LNCAP (cell line): ENCODE data around the gene RNU6-7.

Experiments
- TF ChIP-seq, protein P1 (sequence below): fragments of 450-650 bp; IDR thresholded peaks from 2 replicates; pipeline ENCODE4 v1.5.1; 2017; ENCODE audit warnings: mild to moderate bottlenecking

Gene RNU6-7

DNA sequence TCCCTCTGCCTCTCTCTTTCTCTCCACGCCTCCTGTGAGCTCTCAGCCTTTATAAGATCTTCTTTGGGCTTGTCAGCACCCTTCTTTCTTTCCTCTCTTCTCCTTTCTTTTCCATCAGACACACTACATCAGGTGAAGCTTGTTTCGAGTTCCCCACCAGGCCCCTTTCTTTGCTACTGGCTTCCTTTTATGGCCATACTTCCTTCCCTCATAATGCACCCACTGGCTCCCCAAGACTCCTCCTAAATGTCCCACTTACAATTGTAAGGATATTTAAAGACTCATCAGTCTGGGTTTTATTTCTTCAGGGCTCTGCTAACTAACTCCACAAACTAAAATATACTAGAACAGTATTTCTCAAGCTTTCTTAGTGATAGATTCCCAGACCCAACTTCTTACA lies 4.7 kb downstream of the RNU6-7 start:
- TF ChIP-seq, protein P1, sequence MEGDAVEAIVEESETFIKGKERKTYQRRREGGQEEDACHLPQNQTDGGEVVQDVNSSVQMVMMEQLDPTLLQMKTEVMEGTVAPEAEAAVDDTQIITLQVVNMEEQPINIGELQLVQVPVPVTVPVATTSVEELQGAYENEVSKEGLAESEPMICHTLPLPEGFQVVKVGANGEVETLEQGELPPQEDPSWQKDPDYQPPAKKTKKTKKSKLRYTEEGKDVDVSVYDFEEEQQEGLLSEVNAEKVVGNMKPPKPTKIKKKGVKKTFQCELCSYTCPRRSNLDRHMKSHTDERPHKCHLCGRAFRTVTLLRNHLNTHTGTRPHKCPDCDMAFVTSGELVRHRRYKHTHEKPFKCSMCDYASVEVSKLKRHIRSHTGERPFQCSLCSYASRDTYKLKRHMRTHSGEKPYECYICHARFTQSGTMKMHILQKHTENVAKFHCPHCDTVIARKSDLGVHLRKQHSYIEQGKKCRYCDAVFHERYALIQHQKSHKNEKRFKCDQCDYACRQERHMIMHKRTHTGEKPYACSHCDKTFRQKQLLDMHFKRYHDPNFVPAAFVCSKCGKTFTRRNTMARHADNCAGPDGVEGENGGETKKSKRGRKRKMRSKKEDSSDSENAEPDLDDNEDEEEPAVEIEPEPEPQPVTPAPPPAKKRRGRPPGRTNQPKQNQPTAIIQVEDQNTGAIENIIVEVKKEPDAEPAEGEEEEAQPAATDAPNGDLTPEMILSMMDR: no peak

DNA sequence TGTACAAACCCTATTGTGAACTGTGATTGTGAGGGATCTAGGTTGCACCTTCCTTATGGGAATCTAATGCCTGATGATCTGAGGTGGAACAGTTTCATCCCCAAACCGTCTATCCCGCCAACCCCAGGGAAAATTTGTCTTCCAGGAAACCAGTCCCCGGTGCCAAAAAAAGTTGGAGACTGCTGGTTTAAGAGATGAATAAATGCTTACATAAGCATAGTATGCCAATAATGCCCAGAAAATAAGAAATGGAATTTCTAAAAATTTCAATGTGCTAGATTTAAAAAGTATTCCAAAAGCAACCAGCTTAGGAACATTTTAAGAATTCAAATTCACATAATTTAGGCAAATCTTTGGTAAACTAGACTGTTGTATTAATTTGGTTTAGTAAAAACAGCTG lies 6.6 kb downstream of the RNU6-7 start:
- TF ChIP-seq, protein P1: no peak

DNA sequence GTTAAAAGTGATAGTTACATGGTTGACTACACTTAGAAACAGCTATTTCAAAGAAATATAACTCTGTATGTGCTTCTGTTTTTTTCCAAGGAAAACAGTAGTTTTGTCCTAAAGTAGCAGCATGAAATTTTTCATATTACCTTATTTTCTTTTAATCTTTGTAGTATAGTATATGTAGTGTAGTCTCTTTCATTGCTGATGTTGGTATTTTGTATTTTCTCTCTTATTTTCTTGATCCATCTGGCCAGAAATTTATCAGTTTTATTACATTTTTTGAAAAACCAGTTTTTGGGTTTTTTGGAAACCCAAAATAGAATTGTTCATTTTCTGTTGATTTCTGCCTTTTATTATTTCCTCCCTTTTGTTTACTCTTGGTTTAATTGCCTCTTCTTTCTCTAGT lies 7.6 kb downstream of the RNU6-7 start:
- TF ChIP-seq, protein P1: no peak

DNA sequence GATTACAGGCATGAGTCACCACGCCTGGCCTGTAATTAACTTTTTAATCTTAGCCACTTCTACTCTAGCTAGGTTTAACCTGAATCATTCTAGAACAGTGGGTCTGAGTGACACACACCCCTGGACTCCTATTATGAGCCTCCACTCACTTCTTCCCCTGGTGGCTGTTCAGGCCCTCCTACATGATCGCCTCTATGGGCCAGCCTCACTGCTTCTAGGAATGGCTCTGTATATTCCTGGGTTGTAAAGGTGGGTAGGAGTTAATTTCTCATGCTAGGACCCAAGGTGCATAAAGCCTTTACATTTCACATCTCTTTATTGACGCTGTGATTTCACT lies 9.2 kb downstream of the RNU6-7 start:
- TF ChIP-seq, protein P1: no peak

DNA sequence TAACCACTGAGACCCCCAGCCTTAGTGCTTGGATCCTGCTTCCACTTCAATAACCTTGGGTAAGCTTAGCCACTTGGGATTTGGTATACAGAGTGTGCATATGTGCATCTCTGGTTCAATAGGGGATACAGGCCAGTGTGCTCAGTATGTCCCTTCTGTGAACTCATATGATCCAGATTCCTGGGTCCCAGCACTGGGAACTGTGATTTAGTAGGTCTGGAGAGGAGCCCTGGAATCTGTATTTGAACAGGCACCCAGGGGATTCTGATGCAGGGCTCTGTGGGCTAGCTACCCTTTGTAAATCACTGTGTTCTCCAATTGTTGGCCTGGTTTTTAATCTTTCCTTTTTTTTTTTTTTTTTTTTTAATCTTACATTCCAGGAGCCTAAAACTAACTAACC lies 11.0 kb downstream of the RNU6-7 start:
- TF ChIP-seq, protein P1: no peak

DNA sequence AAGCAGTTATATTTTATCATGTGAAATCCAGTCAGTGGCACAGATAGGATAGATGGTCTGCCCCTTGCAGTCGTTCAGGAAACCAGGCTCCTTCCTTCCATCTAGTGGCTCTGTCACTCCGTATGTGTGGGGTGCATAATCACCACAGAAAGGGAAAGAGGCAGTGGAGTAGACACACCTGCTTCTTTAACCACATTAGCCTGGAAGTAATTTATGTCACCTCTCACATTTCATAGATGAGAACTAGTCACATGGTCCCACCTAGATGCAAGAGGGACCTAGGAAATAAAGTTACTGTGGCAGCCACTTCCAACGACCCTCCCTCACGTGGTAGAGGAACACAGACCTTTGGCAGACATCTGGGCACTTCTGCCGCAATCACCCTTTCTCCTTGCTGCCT lies 15.5 kb downstream of the RNU6-7 start:
- TF ChIP-seq, protein P1: no peak

DNA sequence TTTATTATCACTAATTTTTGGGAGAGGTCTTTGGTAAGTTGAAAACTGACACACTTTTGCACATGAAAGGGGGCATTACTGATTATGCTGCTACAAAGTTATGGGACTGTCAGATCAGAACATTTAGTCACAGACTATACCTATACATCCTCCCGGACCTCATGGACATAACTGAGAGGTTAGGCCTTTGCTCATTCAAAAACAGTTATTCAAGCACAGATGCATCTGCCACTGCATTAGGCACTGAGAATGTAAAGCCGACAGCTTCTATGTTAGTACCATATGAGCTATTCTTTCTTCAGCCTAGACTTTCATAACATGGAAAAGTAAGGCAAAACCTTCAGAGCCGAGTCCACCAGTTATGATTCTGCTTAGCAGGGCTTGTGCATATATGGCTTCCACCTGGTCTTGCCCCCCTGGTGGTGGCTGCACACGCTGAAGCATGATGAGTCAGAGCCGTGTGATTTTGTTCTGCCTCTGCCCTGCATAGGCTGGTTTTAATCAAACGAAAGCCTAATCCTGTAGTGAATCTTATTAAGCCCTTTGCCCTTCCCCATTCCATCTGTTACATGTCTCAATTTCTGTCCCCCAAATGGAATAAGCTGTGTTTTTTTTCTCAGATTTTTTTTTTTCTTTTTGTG lies 23.0 kb downstream of the RNU6-7 start:
- TF ChIP-seq, protein P1: no peak

DNA sequence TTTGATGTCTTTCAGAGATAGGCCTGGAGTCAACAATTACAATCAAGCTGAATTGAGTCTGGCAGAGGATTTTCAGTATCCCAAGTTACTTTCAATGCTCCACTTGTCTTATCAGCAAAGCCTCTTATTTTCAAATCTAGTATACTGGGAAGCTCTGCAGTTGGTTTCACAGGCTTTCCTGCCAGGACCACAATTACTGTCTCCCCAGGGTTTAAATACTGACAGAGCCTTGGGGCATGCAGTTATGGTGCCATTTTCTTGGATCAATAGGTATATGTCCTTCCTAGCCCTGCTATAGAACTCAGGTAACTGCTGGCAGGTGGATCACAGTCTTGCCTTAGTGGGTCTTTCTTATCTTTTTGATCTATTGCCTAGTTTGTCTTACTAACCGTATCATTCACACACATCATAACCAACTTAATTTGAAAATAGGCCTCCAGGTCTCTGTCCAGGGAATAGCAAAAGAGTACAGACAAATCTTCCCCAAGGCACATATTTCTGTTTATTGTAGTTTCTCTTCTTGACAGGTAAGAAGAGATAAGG lies 23.6 kb downstream of the RNU6-7 start:
- TF ChIP-seq, protein P1: no peak
